A204.1 (cell line): ENCODE measurements around the gene SNX1.
A peak's percentile ranks its signal among the peaks of the same experiment; 100 is the strongest.

Experiments used
- FAIRE-seq: peaks from 2 replicates; lab custom pipeline; 2012; peaks lifted over from hg19 to GRCh38; lab: Jason Lieb, UNC

The SNX1 gene

GRCh38 chr15:64148168-64148567 lies 52.4 kb downstream of the SNX1 start:
- no peak for FAIRE-seq

GRCh38 chr15:64148581-64148980 lies 52.8 kb downstream of the SNX1 start:
- no peak for FAIRE-seq

- no peak for FAIRE-seq
Observed at GRCh38 chr15:64149424-64149823, 53.6 kb downstream of the SNX1 start.

GRCh38 chr15:64149893-64150578 lies 54.3 kb downstream of the SNX1 start:
- no peak for FAIRE-seq

GRCh38 chr15:64151727-64152506 lies 56.1 kb downstream of the SNX1 start, which contains the start of gene SNX22:
Gene SNX22 (plus strand): TSS chr15:64151731. CDS start chr15:64151776, 45 bp downstream.
- FAIRE-seq, result no peak

- no peak for FAIRE-seq
Observed at GRCh38 chr15:64152507-64153387, 57.0 kb downstream of the SNX1 start.

- no peak for FAIRE-seq
Observed at GRCh38 chr15:64153480-64154367, 57.9 kb downstream of the SNX1 start.

GRCh38 chr15:64155802-64156651 lies 60.2 kb downstream of the SNX1 start:
- no peak for FAIRE-seq

- FAIRE-seq, result no peak
Observed at GRCh38 chr15:64156652-64157331, 61.0 kb downstream of the SNX1 start.

GRCh38 chr15:64157599-64158125 lies 61.9 kb downstream of the SNX1 start:
- no peak for FAIRE-seq

GRCh38 chr15:64158363-64159134 lies 62.8 kb downstream of the SNX1 start:
- FAIRE-seq, result no peak

- no peak for FAIRE-seq
Observed at GRCh38 chr15:64161688-64162477, 66.1 kb downstream of the SNX1 start.

GRCh38 chr15:64162478-64162868 lies 66.7 kb downstream of the SNX1 start:
- no peak for FAIRE-seq

- peak; percentile 29 for FAIRE-seq
Observed at GRCh38 chr15:64162869-64163658, 67.3 kb downstream of the SNX1 start, which contains the start of gene PPIB. Gene PPIB (minus strand): TSS chr15:64163022. CDS start chr15:64162986, 36 bp downstream.

- no peak for FAIRE-seq
Observed at GRCh38 chr15:64163659-64164362, 68.0 kb downstream of the SNX1 start.

GRCh38 chr15:64164436-64164835 lies 68.7 kb downstream of the SNX1 start:
- no peak for FAIRE-seq
